Mucosa of rectum (tissue), 2 donors: ENCODE results near the gene WDR31.
A peak's percentile ranks its signal among the peaks of the same experiment; 100 is the strongest.
"Not testable (repeated sequence)": the region's sequence is repeated elsewhere in the genome, so short reads cannot be mapped to it uniquely, and the experiment has no call there.

ENCODE experiments used
- H3K27ac ChIP-seq, 2 donors: one replicate each; pipeline ENCODE4 v1.7.0; 2013; ENCODE audit warnings: inconsistent platforms in 2 of 2, low read depth in 2 of 2, low read length in 2 of 2
- H3K27me3 ChIP-seq, 2 donors: one replicate each; pipeline ENCODE4 v1.7.0; 2013; ENCODE audit warnings: low read length in 2 of 2; ENCODE audit not compliant: control insufficient read depth in 2 of 2, insufficient read depth in 2 of 2
- H3K36me3 ChIP-seq, 2 donors: one replicate each; pipeline ENCODE4 v1.7.0; 2013; ENCODE audit warnings: low read length in 2 of 2; ENCODE audit not compliant: control insufficient read depth in 2 of 2, insufficient read depth in 2 of 2
- H3K4me1 ChIP-seq, 2 donors: one replicate each; pipeline ENCODE4 v1.7.0; 2013; ENCODE audit warnings: low read length in 2 of 2, mild to moderate bottlenecking in 1 of 2; ENCODE audit not compliant: control insufficient read depth in 2 of 2, insufficient read depth in 2 of 2
- H3K4me3 ChIP-seq, 2 donors: one replicate each; pipeline ENCODE4 v1.7.0; 2013; ENCODE audit warnings: low read length in 2 of 2
- H3K9ac ChIP-seq, 2 donors: one replicate each; pipeline ENCODE4 v1.7.0; 2013; ENCODE audit warnings: low read length in 2 of 2, low read depth in 1 of 2, mild to moderate bottlenecking in 1 of 2
- H3K9me3 ChIP-seq, 2 donors: one replicate each; pipeline ENCODE4 v1.7.0; 2013; ENCODE audit warnings: low read length in 2 of 2; ENCODE audit not compliant: control insufficient read depth in 2 of 2
- donor health status: healthy.
- donor health status: Normal muscosa, but diverticular disease.

WDR31 gene

GRCh38 chr9:113340011-113340699 lies at the start of gene WDR31:
TSS of gene WDR31 (minus strand) at chr9:113340275. CDS start at chr9:113332022, 8,253 bp downstream.
- Histone ChIP-seq H3K27me3 (no peaks in the 10 kb centered on the region), H3K27ac (peak within 1 kb of the TSS; percentile 46 to 66), H3K9ac (peak within 1 kb of the TSS; percentile 58 to 66), H3K4me1 (peaks cover 7 to 18% of the 10 kb centered on the region in 2 donors), H3K4me3 (peak within 1 kb of the TSS; percentile 74 to 89), H3K9me3 (no peaks in the 10 kb centered on the region), H3K36me3 (no peaks in the 10 kb centered on the region)

GRCh38 chr9:113389451-113389850 lies 49.4 kb upstream of the WDR31 start:
- H3K4me3 ChIP-seq, result no peak overlapping the region
- peak overlapping the region in 1 of 2 donors; percentile 52 for H3K9ac ChIP-seq
- H3K27ac ChIP-seq, result peak overlapping the region; percentile 86 to 88
- peaks cover 32 to 35% of the 10 kb centered on the region in 2 donors for H3K4me1 ChIP-seq
- H3K27me3 ChIP-seq, result no peaks in the 10 kb centered on the region
- no peaks in the 10 kb centered on the region for H3K9me3 ChIP-seq
- peaks cover 36 to 60% of the 10 kb centered on the region in 2 donors for H3K36me3 ChIP-seq

- peak overlapping the region in 1 of 2 donors; percentile 15 for H3K4me3 ChIP-seq
- H3K27ac ChIP-seq, result peak overlapping the region; percentile 86 to 88
- H3K36me3 ChIP-seq, result peaks cover 36 to 59% of the 10 kb centered on the region in 2 donors
- H3K9me3 ChIP-seq, result no peaks in the 10 kb centered on the region
- H3K27me3 ChIP-seq, result no peaks in the 10 kb centered on the region
- H3K9ac ChIP-seq, result peak overlapping the region in 1 of 2 donors; percentile 52
- H3K4me1 ChIP-seq, result peaks cover 32 to 35% of the 10 kb centered on the region in 2 donors
Observed at GRCh38 chr9:113388833-113389232, 48.8 kb upstream of the WDR31 start.

GRCh38 chr9:113387560-113388230 lies 47.6 kb upstream of the WDR31 start:
- peak overlapping the region in 1 of 2 donors; percentile 53 for H3K9ac ChIP-seq
- peaks cover 36 to 53% of the 10 kb centered on the region in 2 donors for H3K36me3 ChIP-seq
- peak overlapping the region; percentile 25 to 48 for H3K4me3 ChIP-seq
- no peaks in the 10 kb centered on the region for H3K27me3 ChIP-seq
- peak overlapping the region; percentile 86 to 88 for H3K27ac ChIP-seq
- H3K9me3 ChIP-seq, result no peaks in the 10 kb centered on the region
- H3K4me1 ChIP-seq, result peaks cover 32 to 43% of the 10 kb centered on the region in 2 donors

- Histone ChIP-seq H3K36me3 (peaks cover 28 to 45% of the 10 kb centered on the region in 2 donors), H3K27ac (peak overlapping the region; percentile 86 to 88), H3K4me1 (peaks cover 37 to 48% of the 10 kb centered on the region in 2 donors), H3K27me3 (no peaks in the 10 kb centered on the region), H3K4me3 (peak overlapping the region; percentile 25 to 38), H3K9ac (peak overlapping the region in 1 of 2 donors; percentile 53), H3K9me3 (no peaks in the 10 kb centered on the region)
Observed at GRCh38 chr9:113386571-113387393, 46.7 kb upstream of the WDR31 start.

- peak overlapping the region; percentile 89 to 90 for H3K27ac ChIP-seq
- H3K9ac ChIP-seq, result peak overlapping the region; percentile 34 to 41
- H3K36me3 ChIP-seq, result peaks cover 0 to 5% of the 10 kb centered on the region in 2 donors
- peak overlapping the region in 1 of 2 donors; percentile 56 for H3K4me3 ChIP-seq
- peaks cover 18 to 45% of the 10 kb centered on the region in 2 donors for H3K4me1 ChIP-seq
- H3K9me3 ChIP-seq, result no peaks in the 10 kb centered on the region
- H3K27me3 ChIP-seq, result no peaks in the 10 kb centered on the region
Observed at GRCh38 chr9:113381909-113382411, 41.9 kb upstream of the WDR31 start.

GRCh38 chr9:113381441-113381840 lies 41.4 kb upstream of the WDR31 start:
- H3K9me3 ChIP-seq, H3K4me3 ChIP-seq, H3K27me3 ChIP-seq, H3K36me3 ChIP-seq: not testable (repeated sequence)
- Histone ChIP-seq H3K4me1 (peaks cover 14 to 40% of the 10 kb centered on the region in 2 donors), H3K9ac (peak overlapping the region in 1 of 2 donors; percentile 71), H3K27ac (peak overlapping the region; percentile 89 to 90)

- Histone ChIP-seq H3K4me3 (no peak overlapping the region), H3K27ac (peak overlapping the region; percentile 89 to 90), H3K4me1 (peaks cover 12 to 39% of the 10 kb centered on the region in 2 donors), H3K36me3 (peaks cover 0 to 4% of the 10 kb centered on the region in 2 donors), H3K9ac (peak overlapping the region in 1 of 2 donors; percentile 71), H3K27me3 (no peaks in the 10 kb centered on the region), H3K9me3 (no peaks in the 10 kb centered on the region)
Observed at GRCh38 chr9:113380869-113381378, 40.8 kb upstream of the WDR31 start.

GRCh38 chr9:113379829-113380210 lies 39.7 kb upstream of the WDR31 start:
- not testable (repeated sequence) for H3K27me3 ChIP-seq
- H3K27ac ChIP-seq, result peak overlapping the region in 1 of 2 donors; percentile 90

More at GRCh38 chr9:113379829-113380210, 39.7 kb upstream of the WDR31 start:
- H3K9me3 ChIP-seq, H3K4me3 ChIP-seq, H3K36me3 ChIP-seq, H3K9ac ChIP-seq: not testable (repeated sequence)
- H3K4me1 ChIP-seq, result peaks cover 19 to 44% of the 10 kb centered on the region in 2 donors
